ENCODE results near the gene UBAP2. TPM values are rescaled to one million over a fixed set of nuclear protein-coding genes. Genes with fewer than 3 reads are reported as not detected.

UBAP2 gene
- total and polyA plus RNA-seq, 2 of the 4 experiments (the other 2 are of a cell fraction): 12.9 to 25.5 TPM

- WGBS, 2 experiments (ENCODE audit: extremely low coverage in 2 of 2, insufficient read length in 1 of 2): no CpG with 5 or more reads among the region's 5 CpGs
- Histone ChIP-seq H3K9ac (ENCODE audit: low read depth, low read length) (no peak overlapping the region), H3K4me1 (ENCODE audit: control insufficient read depth, insufficient read depth, low read length) (no peaks in the 10 kb centered on the region), H2BK15ac (ENCODE audit: low read depth, low read length) (no peak overlapping the region), H4K8ac (ENCODE audit: low read depth in 2 of 2, low read length in 2 of 2) (no peak overlapping the region), H2BK20ac (ENCODE audit: low read depth, low read length) (no peak overlapping the region), H2AK9ac (replicated peaks; ENCODE audit: low read depth, low read length, poor library complexity) (no peak overlapping the region), H3K27ac (ENCODE audit: insufficient read depth, low read length) (no peak overlapping the region), H4K20me1 (ENCODE audit: insufficient read depth, low read length) (no peaks in the 10 kb centered on the region), H3K4me3 (ENCODE audit: insufficient read depth, low read depth, low read length) (no peak overlapping the region), H3K9me1 (ENCODE audit: insufficient read depth, low read length) (peaks cover 3% of the 10 kb centered on the region; the same call in 1 of the 2 replicates), H3K18ac (ENCODE audit: low read depth, low read length) (no peak overlapping the region), H4K91ac (ENCODE audit: insufficient read depth, low read depth, low read length) (no peak overlapping the region), H3K56ac (ENCODE audit: extremely low read depth, insufficient read depth, low read length) (no peak overlapping the region), H3K23ac (ENCODE audit: low read depth, low read length) (no peak overlapping the region), H3K4ac (ENCODE audit: low read depth, low read length) (no peak overlapping the region), H3K14ac (replicated peaks; ENCODE audit: low read depth, low read length) (no peak overlapping the region), H2BK5ac (ENCODE audit: low read depth, low read length, poor library complexity, severe bottlenecking) (no peak overlapping the region), H2AK5ac (ENCODE audit: low read depth, low read length) (no peak overlapping the region), H3K4me2 (ENCODE audit: low read depth, low read length) (no peak overlapping the region), H3K9me3 (ENCODE audit: control insufficient read depth, insufficient read depth, low read length) (no peaks in the 10 kb centered on the region), H4K5ac (ENCODE audit: low read depth, low read length) (no peak overlapping the region), H2AFZ (replicated peaks; ENCODE audit: low read length, poor library complexity) (no peak overlapping the region), H3K36me3 (ENCODE audit: control insufficient read depth, insufficient read depth, low read length) (peaks cover 52% of the 10 kb centered on the region), H3K27me3 (ENCODE audit: control insufficient read depth, insufficient read depth, low read length) (no peaks in the 10 kb centered on the region), H2BK120ac (ENCODE audit: low read depth, low read length) (no peak overlapping the region), H3K79me1 (ENCODE audit: low read depth in 1 of 2, low read length in 2 of 2) (0 out of 4 replicates have a peak, but pooled peaks cover 0 to 5% of the 10 kb centered on the region in 2 experiments)
- ChIA-PET POLR2A (ENCODE audit: unreplicated experiment) (no interaction called here), CTCF (no interaction called here)
- DNase-seq (no peak), ATAC-seq (ENCODE audit: low read depth) (no peak)
- no TSS peak for BruUV-seq (replicated peaks)
- TF ChIP-seq MAZ (IDR thresholded peaks at IDR 0.05; ENCODE audit: borderline replicate concordance, low read depth, low read length): no peak
- TF ChIP-seq CHD1 (IDR thresholded peaks at IDR 0.05; ENCODE audit: low read depth, low read length): no peak
- in situ Hi-C loops (cut with MboI; ENCODE audit: low sequenced_read_pairs) (no loop called here), dilution Hi-C loops (cut with HindIII; ENCODE audit: low sequenced_read_pairs, unreplicated experiment) (no loop called here), intact Hi-C loops (cut with micrococcal nuclease) (no loop called here)
Observed at GRCh38 chr9:34098307-34098706, 49.6 kb upstream of the UBAP2 start.
